ENCODE data around the gene PPP1CB. TPM values are rescaled to one million over a fixed set of nuclear protein-coding genes. Genes with fewer than 3 reads are reported as not detected.
"Not testable (repeated sequence)": the region's sequence is repeated elsewhere in the genome, so short reads cannot be mapped to it uniquely, and the experiment has no call there.

PPP1CB gene
- total RNA-seq, 1 experiment from 2014 or later: 180 TPM

- ATAC-seq (no peak), DNase-seq (ENCODE audit: low read depth, low spot score) (no peak)
- Histone ChIP-seq H3K27me3 (ENCODE audit: control insufficient read depth, insufficient read depth, low read length) (no peaks in the 10 kb centered on the region), H3K4me3 (ENCODE audit: low read depth in 2 of 2, low read length in 2 of 2) (no peak overlapping the region), H3K9me3 (ENCODE audit: control insufficient read depth, insufficient read depth, low read depth, low read length) (no peaks in the 10 kb centered on the region), H3K36me3 (ENCODE audit: control insufficient read depth, insufficient read depth, low read length) (peaks cover 52% of the 10 kb centered on the region), H3K4me1 (ENCODE audit: control insufficient read depth, insufficient read depth, low read length) (no peaks in the 10 kb centered on the region; the same call in none of the 2 replicates), H3K27ac (ENCODE audit: low read length) (no peak overlapping the region)
- intact Hi-C loops (cut with micrococcal nuclease; ENCODE audit: unreplicated experiment) (no loop called here), in situ Hi-C loops (cut with HindIII; ENCODE audit: low pct_unique_long_range_greater_than_20kb, low sequenced_read_pairs) (no loop called here)
- CTCF ChIA-PET: no interaction called here
- TF ChIP-seq TCF7L2 (IDR thresholded peaks at IDR 0.05; ENCODE audit: low read depth, low read length) (no peak), POLR2AphosphoS5 (IDR thresholded peaks at IDR 0.05; ENCODE audit: low read depth, low read length) (no peak), SIN3A (IDR thresholded peaks at IDR 0.05; ENCODE audit: borderline replicate concordance, insufficient read depth, low read depth, low read length) (no peak), CTCF (IDR thresholded peaks at IDR 0.05) (no peak), REST (IDR thresholded peaks at IDR 0.05; ENCODE audit: insufficient read depth in 1 of 2, low read depth in 2 of 2, low read length in 1 of 2) (no peak)
- BruUV-seq (replicated peaks): no TSS peak
- POLR2A ChIA-PET: no interaction called here
Measured at GRCh38 chr2:28780496-28780895, 28.9 kb downstream of the PPP1CB start.

GRCh38 chr2:28782423-28782822 is 30.8 kb downstream of the PPP1CB start:
- in situ Hi-C loops (cut with HindIII; ENCODE audit: low pct_unique_long_range_greater_than_20kb, low sequenced_read_pairs) (no loop called here), intact Hi-C loops (cut with micrococcal nuclease; ENCODE audit: unreplicated experiment) (no loop called here)
- TF ChIP-seq TCF7L2 (IDR thresholded peaks at IDR 0.05; ENCODE audit: low read depth, low read length): no peak
- TF ChIP-seq REST (IDR thresholded peaks at IDR 0.05; ENCODE audit: insufficient read depth in 1 of 2, low read depth in 2 of 2, low read length in 1 of 2): no peak
- no peak for TF ChIP-seq POLR2AphosphoS5 (IDR thresholded peaks at IDR 0.05; ENCODE audit: low read depth, low read length)
- TF ChIP-seq CTCF (IDR thresholded peaks at IDR 0.05): no peak
- no peak for TF ChIP-seq SIN3A (IDR thresholded peaks at IDR 0.05; ENCODE audit: borderline replicate concordance, insufficient read depth, low read depth, low read length)
- DNase-seq (ENCODE audit: low read depth, low spot score) (no peak), ATAC-seq (no peak)
- H3K9me3 ChIP-seq (ENCODE audit: control insufficient read depth, insufficient read depth, low read depth, low read length): no peaks in the 10 kb centered on the region
- H3K36me3 ChIP-seq (ENCODE audit: control insufficient read depth, insufficient read depth, low read length): peaks cover 53% of the 10 kb centered on the region
- ChIA-PET POLR2A (interaction anchor here (0.6 kb wide), 1 partner anchor 25 kb away, joined by 3 read pairs; no protein-coding TSS in a partner anchor), CTCF (no interaction called here)
- no peak overlapping the region for H3K4me3 ChIP-seq (ENCODE audit: low read depth in 2 of 2, low read length in 2 of 2)
- no peak overlapping the region for H3K27ac ChIP-seq (ENCODE audit: low read length)
- no peaks in the 10 kb centered on the region for H3K4me1 ChIP-seq (ENCODE audit: control insufficient read depth, insufficient read depth, low read length)
- BruUV-seq (replicated peaks): no TSS peak
- no peaks in the 10 kb centered on the region for H3K27me3 ChIP-seq (ENCODE audit: control insufficient read depth, insufficient read depth, low read length)

- in situ Hi-C loops (cut with HindIII; ENCODE audit: low pct_unique_long_range_greater_than_20kb, low sequenced_read_pairs); H3K4me1 ChIP-seq (ENCODE audit: control insufficient read depth, insufficient read depth, low read length); DNase-seq (ENCODE audit: low read depth, low spot score); intact Hi-C loops (cut with micrococcal nuclease; ENCODE audit: unreplicated experiment); ATAC-seq; BruUV-seq (replicated peaks); H3K9me3 ChIP-seq (ENCODE audit: control insufficient read depth, insufficient read depth, low read depth, low read length); H3K27ac ChIP-seq (ENCODE audit: low read length); H3K27me3 ChIP-seq (ENCODE audit: control insufficient read depth, insufficient read depth, low read length); H3K4me3 ChIP-seq (ENCODE audit: low read depth in 2 of 2, low read length in 2 of 2); POLR2A ChIA-PET: not testable (repeated sequence)
- peaks cover 43% of the 10 kb centered on the region for H3K36me3 ChIP-seq (ENCODE audit: control insufficient read depth, insufficient read depth, low read length)
- CTCF ChIA-PET: interaction anchor here (0.6 kb wide), 2 partner anchors 218 to 317 kb away, joined by 3 to 4 read pairs; no protein-coding TSS in a partner anchor
Measured at GRCh38 chr2:28784570-28784969, 32.9 kb downstream of the PPP1CB start.
